ENCODE measurements around the gene APOBEC2. TPM values are rescaled to one million over a fixed set of nuclear protein-coding genes. Genes with fewer than 3 reads are reported as not detected.

The APOBEC2 gene
- total and polyA plus RNA-seq, 2 of the 13 experiments (the other 11 are each of a cell fraction or from before 2014, with no cell fraction given) = 0.09 TPM; not detected in 1

DNA sequence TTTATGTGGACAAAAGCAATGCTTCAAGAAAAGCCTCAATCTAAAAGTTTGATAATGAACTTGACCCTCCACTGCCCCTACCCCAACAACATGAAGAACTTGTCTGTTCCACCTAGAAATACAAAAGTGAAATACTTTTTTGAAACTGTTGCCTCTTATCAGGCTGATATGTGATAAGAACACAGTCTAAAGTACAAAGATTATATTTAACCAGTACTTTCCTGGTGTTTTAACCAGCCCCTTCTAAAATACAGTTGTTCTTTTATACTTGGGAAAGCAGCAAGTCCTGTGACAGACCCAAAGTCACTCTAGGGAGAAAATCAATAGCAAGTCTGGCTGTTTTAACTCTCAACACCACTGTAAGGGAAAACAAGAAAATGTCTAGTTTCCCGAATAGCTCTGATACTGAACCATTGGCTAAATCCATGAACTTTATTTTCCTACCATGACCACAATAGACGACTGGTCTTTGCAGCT, 12.6 kb downstream of the APOBEC2 start (continued):
- TF ChIP-seq, protein P1, sequence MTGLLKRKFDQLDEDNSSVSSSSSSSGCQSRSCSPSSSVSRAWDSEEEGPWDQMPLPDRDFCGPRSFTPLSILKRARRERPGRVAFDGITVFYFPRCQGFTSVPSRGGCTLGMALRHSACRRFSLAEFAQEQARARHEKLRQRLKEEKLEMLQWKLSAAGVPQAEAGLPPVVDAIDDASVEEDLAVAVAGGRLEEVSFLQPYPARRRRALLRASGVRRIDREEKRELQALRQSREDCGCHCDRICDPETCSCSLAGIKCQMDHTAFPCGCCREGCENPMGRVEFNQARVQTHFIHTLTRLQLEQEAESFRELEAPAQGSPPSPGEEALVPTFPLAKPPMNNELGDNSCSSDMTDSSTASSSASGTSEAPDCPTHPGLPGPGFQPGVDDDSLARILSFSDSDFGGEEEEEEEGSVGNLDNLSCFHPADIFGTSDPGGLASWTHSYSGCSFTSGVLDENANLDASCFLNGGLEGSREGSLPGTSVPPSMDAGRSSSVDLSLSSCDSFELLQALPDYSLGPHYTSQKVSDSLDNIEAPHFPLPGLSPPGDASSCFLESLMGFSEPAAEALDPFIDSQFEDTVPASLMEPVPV (CRISPR knock-in tag; IDR thresholded peaks at IDR 0.05) = no peak
- TF ChIP-seq, protein P2, sequence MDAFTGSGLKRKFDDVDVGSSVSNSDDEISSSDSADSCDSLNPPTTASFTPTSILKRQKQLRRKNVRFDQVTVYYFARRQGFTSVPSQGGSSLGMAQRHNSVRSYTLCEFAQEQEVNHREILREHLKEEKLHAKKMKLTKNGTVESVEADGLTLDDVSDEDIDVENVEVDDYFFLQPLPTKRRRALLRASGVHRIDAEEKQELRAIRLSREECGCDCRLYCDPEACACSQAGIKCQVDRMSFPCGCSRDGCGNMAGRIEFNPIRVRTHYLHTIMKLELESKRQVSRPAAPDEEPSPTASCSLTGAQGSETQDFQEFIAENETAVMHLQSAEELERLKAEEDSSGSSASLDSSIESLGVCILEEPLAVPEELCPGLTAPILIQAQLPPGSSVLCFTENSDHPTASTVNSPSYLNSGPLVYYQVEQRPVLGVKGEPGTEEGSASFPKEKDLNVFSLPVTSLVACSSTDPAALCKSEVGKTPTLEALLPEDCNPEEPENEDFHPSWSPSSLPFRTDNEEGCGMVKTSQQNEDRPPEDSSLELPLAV (CRISPR knock-in tag; conservative IDR thresholded peaks at IDR 0.05; ENCODE audit: low read depth) = no peak
- TF ChIP-seq, protein P3, sequence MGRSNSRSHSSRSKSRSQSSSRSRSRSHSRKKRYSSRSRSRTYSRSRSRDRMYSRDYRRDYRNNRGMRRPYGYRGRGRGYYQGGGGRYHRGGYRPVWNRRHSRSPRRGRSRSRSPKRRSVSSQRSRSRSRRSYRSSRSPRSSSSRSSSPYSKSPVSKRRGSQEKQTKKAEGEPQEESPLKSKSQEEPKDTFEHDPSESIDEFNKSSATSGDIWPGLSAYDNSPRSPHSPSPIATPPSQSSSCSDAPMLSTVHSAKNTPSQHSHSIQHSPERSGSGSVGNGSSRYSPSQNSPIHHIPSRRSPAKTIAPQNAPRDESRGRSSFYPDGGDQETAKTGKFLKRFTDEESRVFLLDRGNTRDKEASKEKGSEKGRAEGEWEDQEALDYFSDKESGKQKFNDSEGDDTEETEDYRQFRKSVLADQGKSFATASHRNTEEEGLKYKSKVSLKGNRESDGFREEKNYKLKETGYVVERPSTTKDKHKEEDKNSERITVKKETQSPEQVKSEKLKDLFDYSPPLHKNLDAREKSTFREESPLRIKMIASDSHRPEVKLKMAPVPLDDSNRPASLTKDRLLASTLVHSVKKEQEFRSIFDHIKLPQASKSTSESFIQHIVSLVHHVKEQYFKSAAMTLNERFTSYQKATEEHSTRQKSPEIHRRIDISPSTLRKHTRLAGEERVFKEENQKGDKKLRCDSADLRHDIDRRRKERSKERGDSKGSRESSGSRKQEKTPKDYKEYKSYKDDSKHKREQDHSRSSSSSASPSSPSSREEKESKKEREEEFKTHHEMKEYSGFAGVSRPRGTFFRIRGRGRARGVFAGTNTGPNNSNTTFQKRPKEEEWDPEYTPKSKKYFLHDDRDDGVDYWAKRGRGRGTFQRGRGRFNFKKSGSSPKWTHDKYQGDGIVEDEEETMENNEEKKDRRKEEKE (IDR thresholded peaks at IDR 0.05) = no peak
- no peak for TF ChIP-seq PHB2 (IDR thresholded peaks at IDR 0.05; ENCODE audit: partially characterized antibody)
- no peak for TF ChIP-seq SRSF9 (IDR thresholded peaks at IDR 0.05; ENCODE audit: borderline replicate concordance, insufficient read depth, low read depth, low read length, poor library complexity, severe bottlenecking)
- TF ChIP-seq AGO1 (IDR thresholded peaks at IDR 0.05; ENCODE audit: low read depth, low read length, poor library complexity, severe bottlenecking) = no peak
- peak; percentile 41; the same call in 1 of the 2 replicates for TF ChIP-seq POGZ (CRISPR knock-in tag; IDR thresholded peaks at IDR 0.05)
- TF ChIP-seq HDAC2 (CRISPR knock-in tag; IDR thresholded peaks at IDR 0.05) = no peak; the same call in 1 of the 2 replicates
- peak; percentile 90 for TF ChIP-seq ZNF652 (CRISPR knock-in tag; IDR thresholded peaks at IDR 0.05; ENCODE audit: borderline replicate concordance, low read depth)
- TF ChIP-seq, protein P4, sequence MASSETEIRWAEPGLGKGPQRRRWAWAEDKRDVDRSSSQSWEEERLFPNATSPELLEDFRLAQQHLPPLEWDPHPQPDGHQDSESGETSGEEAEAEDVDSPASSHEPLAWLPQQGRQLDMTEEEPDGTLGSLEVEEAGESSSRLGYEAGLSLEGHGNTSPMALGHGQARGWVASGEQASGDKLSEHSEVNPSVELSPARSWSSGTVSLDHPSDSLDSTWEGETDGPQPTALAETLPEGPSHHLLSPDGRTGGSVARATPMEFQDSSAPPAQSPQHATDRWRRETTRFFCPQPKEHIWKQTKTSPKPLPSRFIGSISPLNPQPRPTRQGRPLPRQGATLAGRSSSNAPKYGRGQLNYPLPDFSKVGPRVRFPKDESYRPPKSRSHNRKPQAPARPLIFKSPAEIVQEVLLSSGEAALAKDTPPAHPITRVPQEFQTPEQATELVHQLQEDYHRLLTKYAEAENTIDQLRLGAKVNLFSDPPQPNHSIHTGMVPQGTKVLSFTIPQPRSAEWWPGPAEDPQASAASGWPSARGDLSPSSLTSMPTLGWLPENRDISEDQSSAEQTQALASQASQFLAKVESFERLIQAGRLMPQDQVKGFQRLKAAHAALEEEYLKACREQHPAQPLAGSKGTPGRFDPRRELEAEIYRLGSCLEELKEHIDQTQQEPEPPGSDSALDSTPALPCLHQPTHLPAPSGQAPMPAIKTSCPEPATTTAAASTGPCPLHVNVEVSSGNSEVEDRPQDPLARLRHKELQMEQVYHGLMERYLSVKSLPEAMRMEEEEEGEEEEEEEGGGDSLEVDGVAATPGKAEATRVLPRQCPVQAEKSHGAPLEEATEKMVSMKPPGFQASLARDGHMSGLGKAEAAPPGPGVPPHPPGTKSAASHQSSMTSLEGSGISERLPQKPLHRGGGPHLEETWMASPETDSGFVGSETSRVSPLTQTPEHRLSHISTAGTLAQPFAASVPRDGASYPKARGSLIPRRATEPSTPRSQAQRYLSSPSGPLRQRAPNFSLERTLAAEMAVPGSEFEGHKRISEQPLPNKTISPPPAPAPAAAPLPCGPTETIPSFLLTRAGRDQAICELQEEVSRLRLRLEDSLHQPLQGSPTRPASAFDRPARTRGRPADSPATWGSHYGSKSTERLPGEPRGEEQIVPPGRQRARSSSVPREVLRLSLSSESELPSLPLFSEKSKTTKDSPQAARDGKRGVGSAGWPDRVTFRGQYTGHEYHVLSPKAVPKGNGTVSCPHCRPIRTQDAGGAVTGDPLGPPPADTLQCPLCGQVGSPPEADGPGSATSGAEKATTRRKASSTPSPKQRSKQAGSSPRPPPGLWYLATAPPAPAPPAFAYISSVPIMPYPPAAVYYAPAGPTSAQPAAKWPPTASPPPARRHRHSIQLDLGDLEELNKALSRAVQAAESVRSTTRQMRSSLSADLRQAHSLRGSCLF (CRISPR knock-in tag; IDR thresholded peaks at IDR 0.05; ENCODE audit: borderline replicate concordance) = no peak
- no peak for TF ChIP-seq HMGA1 (CRISPR knock-in tag; conservative IDR thresholded peaks at IDR 0.05)
- TF ChIP-seq, protein P5, sequence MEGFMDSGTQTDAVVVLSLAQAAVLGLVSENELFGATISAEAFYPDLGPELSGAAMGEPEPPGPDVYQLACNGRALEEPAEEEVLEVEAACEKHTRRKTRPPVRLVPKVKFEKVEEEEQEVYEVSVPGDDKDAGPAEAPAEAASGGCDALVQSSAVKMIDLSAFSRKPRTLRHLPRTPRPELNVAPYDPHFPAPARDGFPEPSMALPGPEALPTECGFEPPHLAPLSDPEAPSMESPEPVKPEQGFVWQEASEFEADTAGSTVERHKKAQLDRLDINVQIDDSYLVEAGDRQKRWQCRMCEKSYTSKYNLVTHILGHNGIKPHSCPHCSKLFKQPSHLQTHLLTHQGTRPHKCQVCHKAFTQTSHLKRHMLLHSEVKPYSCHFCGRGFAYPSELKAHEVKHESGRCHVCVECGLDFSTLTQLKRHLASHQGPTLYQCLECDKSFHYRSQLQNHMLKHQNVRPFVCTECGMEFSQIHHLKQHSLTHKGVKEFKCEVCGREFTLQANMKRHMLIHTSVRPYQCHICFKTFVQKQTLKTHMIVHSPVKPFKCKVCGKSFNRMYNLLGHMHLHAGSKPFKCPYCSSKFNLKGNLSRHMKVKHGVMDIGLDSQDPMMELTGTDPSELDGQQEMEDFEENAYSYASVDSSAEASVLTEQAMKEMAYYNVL (CRISPR knock-in tag; IDR thresholded peaks at IDR 0.05; ENCODE audit: borderline replicate concordance) = peak; percentile 79
- no peak for TF ChIP-seq JUN (CRISPR knock-in tag; IDR thresholded peaks at IDR 0.05)
- no peak for TF ChIP-seq SUZ12 (IDR thresholded peaks at IDR 0.05; ENCODE audit: low read depth, low read length)
